NCI-H146 treated with DMSO at 0.1 percent for 48 hours (cell line): ENCODE data around the gene DOK3.

Experiments
- DNase-seq: peaks from one replicate; lab custom pipeline; 2025; ENCODE audit not compliant: unreplicated experiment; lab: John Stamatoyannopoulos, UW

DOK3 gene, protein sequence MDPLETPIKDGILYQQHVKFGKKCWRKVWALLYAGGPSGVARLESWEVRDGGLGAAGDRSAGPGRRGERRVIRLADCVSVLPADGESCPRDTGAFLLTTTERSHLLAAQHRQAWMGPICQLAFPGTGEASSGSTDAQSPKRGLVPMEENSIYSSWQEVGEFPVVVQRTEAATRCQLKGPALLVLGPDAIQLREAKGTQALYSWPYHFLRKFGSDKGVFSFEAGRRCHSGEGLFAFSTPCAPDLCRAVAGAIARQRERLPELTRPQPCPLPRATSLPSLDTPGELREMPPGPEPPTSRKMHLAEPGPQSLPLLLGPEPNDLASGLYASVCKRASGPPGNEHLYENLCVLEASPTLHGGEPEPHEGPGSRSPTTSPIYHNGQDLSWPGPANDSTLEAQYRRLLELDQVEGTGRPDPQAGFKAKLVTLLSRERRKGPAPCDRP

DNA sequence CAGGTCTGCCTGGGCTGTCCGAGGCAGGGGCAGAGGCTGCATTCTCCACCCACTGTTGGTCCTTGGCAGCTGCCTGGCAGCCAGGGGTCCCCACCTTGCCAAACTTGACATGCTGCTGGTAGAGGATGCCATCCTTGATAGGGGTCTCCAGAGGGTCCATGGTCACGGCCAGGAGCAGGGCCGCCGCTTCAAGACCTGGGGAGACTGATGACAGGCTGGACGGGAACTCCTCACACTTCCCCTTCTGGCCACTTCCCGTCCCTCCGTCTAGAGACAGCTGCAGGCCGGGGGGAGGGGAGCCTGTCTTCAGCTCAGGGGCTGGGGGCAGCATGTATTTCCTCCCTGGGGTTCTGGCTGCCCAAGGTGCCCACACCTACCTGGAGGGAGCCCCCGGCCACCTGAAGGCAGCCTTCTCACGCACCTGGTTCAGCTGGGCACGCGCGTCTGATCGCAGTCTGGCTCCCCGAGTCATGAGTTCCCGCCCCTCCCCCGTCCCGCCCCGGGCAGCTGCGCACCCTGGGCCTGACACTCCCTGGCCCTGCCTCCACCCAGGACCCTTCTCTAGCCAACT lies at the start of gene DOK3:
TSS of gene DOK3 (minus strand) at position 446 of the 571 bp plus-strand sequence. CDS start at position 160, 286 bp downstream.
- no peak for DNase-seq

DNA sequence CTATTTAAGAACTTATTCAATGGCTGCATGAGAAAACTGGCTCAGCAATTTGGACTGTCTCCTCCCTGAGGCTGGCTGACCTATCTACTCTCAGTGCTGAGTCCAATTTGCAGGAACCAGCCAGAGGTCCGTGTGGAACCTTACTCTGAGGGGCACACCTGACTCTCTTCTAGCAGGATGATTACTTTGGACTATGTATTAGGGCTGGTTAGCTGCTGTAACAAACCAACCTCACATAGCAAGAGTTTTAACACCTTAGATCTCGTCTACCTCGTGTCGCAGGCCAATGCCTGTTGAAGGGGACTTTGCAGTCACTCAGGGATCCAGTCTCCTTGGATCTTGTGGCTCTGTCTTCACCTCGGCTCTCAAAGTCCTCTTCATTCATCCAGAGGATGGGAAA lies 48.2 kb upstream of the DOK3 start:
- no peak for DNase-seq

DNA sequence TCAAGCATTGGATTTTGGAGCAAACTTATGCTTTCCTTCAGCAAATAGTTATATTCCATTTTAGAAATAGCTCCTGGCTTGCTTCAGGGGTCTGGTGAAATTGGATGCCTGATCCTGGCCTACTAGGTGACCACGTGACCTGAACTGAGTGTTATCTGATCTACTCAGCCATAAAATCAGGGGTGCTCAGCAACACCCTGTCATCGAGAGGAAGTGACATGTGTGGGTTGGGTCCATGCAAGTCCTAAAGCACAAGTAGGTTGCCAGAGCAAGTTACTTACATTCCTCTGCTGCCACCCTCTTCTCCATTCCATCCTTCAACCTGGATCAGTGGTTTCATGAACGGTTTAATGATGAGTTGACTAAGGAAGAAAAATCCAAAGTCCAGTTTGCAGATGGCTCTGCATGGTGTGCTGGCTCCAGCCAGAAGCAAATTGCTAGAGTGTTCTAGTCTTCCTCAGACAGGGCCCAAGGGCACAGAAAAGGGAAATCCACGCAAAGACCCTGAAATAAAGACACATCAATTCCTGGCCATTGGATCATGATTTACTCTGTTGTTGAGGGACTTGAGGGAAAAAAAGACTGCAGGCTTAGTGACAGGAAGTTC lies 47.5 kb upstream of the DOK3 start:
- DNase-seq, result no peak

DNA sequence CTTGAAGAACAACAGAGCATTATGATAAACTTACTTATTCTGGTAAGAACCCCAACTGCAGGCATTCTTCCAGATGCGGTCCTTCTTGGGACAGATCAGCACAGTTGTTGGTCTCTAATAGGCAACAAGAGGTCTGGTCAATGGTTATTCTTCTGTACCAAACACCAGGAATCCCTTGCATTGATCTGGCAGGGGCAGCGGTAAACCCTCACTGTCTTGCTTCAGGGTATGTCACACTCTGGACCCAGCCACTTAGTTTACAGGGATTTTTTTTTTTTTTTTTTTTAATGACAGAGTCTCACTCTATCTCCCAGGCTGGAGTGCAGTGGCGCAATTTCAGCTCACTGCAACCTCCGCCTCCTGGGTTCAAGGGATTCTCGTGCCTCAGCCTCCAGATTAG lies 46.0 kb upstream of the DOK3 start:
- no peak for DNase-seq

DNA sequence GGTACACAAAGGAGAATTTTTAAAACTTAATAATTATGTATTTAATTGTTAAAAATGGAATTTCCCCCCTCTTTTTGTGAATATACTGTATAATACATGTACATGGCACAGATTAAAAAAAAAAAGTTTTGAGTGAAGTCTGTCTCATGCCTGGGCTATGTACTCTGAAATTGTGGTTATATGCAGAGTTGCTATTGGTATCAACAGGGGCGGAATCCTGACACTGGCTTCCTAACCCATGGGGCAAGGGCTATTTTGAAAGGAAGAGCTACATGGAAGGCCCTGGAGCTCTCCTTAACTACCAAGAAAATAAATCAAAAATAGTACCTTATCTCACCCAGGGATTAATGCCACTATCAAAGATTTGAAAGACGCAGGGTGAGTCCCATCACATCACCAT lies 45.6 kb upstream of the DOK3 start:
- DNase-seq, result no peak

DNA sequence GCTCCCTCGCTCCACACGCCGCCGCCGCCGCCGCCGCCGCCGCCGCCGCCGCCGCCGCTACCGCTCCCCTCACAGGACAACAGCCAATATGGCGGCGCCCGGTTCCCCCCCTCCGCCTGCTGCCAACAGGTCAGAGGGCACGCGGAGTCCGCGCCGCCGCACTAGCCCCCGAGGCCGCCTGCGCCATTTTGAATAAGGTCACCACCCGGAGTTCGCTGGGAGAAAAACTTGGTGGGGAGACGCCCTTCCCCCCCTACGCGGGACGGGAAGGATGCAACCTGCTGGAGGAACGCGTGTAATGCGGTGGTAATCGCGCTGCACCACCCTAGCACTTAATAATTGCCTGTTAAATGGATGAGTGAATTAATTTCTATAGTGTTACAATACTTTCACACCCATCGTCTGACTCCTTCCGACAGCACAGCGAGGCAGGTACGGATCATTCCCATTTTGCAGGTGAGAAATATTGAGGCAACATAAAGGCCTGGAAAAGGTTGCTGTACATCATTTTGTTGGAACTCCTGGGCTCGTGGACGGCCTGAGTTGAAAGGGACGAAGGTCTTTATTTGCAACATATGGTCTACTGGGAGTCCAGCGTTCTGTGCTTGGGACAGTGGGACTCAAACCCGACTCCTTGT lies 45.0 kb upstream of the DOK3 start, which contains the start of gene FAM193B:
TSS of gene FAM193B (minus strand) at position 90 of the 638 bp plus-strand sequence. CDS start 105 bp downstream, outside the sequence.
- DNase-seq, result peak; percentile 63

DNA sequence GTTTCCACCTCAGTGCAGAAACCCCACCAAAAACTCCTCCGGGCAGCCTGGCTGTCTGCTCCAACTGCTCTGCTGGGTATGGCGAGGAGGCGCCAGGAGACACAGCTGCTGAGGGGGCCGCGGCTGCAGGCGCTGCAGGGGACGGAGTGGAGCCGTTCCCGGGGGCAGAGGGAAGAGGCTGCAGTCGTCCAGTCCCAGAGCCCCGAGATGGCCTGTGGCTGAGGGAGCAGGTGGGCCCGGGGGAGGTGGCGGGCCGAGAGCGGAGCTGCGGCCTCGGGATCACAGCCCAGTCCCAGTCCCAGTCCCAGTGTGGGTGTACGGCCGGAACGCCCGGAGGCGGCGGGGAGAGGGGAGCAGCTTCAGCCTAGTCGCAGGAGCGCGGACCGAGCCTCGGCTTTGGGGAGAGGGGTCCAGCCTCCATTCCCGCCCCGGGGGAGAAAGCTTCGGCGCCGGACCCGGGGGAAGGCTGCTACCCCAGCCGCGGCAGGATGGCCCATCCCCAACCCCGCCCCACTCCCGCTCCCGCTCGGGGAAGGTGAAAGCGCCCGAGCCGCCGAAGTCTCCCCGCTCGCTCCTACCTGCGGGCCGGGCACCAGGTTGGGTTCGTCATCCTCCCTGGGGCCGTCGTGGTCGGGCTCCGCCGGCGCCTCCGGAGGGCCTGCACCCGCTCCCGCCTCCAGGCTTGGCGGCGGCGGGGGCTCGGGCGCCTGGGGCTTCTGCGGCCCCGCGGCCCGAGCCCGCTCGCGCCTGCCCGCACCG lies 44.2 kb upstream of the DOK3 start:
- no peak for DNase-seq

DNA sequence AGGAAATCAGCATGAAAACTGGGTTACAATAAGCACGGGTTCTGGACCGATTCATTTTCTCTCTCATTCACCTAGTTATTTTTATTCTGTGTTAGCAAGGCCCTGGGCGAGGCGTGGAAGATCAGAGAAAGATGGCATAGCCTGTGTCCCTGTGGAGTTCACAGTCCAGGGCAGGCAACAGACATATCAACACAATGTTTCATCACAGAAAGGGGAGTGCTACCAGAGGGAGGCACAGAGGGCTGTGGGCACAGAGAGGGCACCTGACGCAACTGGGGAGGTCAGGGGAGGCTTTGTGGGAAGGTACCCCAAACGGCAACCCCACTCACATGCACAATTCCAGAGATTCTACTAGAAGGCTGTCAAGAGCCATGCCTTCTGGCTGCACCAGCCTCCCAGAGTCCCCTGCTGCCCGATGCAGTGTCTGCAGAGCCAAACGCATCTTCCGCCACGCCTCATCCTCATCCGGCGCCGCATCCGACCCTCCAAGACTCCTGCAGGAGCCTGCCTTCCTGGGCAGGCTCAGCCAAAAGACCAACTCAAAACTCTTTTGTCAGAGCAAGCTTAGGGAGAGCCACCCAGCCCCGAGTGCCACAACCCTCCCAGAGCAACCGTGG lies 43.3 kb upstream of the DOK3 start:
- DNase-seq, result no peak

DNA sequence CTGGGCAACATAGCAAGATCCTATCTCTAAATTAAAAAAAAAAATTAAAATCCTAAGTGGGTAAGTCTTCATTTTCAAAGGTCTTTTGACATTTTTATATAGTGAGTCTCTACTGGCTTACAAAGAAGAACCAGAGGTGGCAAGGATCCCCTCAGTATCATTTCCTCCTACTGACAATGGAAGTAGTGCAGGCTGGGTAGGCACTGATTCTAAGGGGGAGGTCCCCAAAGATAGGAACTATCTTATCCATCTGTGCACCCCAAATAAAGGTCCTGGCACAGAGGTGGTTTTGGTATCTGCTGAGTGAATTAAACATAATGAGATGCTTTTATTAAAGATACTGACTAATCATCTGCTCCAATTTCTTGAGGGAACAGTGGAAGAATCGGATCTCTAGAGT lies 40.5 kb upstream of the DOK3 start:
- DNase-seq, result no peak

DNA sequence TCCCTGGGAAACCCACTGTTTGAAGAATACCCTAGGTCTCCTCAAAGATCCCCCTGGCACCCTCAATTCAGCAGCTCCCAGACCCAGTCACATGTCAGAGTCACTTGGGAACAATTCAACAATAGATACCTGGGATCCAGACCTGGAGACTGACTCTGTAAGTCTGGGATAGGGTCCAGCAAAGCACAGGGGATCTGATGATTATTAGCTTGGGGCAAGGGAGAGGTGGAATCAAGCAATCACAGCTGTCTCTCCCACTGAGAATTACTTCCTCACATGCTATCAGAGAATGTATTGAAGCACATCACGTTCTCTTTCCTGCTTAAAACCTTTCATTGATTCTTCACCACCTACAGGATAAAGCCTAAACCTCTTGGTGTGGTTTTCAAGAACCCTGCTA lies 38.9 kb upstream of the DOK3 start:
- DNase-seq, result no peak

DNA sequence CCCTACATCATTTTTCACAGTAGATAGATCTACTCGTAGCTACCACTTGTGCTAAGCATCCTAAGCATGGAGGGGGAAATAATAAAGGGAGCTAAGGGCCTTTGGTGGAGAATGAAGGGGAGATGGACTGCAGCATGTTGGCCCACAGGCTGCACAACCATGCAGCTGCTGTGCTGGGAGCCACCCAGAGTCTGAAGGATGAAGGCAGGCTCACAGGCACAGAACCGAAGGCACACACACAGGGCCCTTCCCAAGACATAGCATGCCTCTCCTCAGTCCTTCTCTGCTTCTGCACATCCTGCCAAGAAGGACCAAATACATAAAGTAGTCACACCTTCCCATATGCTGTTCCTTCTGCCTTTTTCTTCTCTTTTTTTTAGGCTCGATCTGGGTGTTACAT lies 38.1 kb upstream of the DOK3 start:
- DNase-seq, result no peak

DNA sequence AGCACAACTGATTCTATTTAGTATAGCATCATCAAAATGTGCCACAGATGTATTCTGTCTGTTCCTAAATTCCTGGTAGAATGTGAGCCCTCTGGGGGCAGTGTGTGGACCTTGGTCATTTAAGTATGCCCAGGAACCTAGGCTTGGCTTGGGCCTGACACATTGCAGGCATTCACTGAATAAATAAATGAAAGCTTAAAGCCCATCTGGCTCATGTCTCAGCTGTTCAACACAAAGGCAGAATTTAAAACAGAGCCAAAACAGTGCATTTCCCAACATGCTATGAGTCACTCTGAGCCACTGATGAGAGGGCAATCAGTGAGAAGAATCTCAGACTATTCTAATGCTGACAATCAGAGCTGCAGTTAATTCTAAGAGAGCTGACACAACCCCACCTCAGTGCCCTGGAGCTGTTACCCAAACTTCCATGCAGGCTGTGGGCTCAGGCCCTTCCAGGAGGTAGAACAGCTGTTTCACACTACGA lies 36.7 kb upstream of the DOK3 start:
- DNase-seq, result no peak

DNA sequence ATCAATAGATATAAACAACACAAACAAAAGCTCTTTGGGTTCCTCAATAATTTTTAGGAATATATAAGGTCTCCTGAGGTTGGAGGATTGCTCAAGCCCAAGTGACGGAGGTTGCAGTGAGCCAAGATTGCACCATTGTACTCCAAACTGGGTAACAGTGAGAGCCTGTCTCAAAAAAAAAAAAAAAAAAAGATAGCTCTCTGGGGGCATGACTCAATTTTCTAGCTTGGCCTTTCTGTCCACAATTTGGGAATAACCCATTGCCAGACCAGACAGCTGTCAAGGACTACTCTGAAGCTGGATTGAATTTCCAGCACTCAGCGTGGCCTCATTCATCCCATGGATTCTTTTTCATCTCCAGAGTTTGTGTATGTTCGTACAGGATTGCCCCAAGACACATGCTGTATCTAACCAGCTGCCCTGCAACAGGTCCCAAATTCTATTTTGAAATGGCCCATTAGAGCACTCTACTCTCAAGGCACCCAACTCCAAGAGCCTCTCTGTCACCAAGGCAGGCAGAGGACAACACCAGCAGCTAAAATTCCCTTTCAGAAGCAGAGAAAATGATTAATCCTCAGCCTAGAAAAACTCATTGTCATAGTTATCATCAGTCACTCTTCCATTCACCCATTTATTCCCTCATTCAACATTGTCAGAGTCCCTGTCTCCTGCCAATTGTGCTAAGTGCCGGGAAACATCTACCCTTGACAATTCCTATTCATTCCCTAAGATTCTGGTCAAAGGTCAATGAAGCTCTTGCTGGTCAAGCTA lies 36.0 kb upstream of the DOK3 start:
- DNase-seq, result no peak

DNA sequence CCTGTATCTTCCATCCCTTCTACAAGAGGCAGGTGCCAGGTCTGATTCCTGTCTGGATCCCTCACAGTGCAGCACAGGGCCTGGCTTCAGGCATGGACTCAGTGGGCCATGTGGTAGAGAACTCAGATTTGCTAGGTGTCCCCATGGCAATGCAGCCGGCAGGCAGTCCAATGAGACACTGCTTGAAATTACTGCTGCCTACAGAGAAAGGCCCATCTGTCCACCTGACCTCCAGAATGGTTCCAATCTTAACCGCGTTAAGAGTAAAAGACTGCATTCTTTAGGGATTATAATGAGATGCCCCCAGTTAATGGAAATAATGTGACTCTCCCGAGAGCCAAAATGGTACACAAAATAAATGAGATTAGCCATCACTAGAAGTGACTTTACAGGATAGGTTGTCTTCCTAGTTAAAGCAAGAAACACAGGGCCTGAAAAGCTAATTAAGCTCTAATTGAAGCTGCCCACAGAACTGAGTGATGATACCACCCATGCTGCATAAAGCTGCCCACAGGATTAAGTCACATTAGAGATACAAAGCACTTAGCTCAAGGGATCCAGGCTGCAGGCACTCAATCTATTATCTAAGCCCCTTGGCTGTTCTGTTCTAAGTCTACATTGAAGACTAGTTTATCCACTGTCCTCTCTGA lies 33.3 kb upstream of the DOK3 start:
- DNase-seq, result no peak

DNA sequence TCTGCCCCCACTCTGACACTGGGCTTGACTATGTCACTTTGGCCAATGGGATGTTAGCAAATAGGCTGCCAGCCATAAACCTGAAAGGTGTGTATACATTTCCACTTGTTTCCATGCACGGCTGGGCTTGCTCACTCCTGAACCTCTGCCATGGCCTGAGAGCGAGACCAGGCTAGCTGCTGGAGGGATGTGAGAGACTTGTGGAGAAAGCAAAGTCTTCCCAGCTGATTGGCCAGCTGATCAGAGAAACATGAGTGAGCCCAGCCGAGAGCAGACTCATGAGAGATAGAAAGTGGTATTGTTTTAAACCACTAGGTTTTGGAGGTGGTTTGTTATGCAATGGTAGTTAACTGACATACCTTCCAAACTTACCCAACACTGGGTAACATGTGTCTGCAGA lies 30.8 kb upstream of the DOK3 start:
- no peak for DNase-seq

DNA sequence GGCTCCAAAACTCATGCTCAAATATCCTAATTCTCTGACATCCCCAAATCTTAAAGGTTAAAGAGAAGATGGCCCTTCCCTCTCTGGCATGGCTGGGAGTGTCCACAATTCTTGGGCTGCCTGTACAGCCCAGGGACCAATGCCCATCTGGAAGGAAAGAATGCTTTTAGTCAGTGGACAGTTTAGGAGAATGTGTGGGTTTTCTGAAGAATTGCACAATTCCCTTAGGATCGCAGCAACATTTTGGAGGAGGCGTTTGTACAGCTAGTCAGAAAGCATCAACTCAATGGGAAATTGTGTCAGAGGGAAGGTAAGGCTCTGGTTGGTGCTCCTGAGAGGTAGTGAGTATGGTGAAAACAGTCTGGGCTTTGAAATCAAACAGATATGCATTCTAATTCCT lies 29.8 kb upstream of the DOK3 start:
- DNase-seq, result no peak

DNA sequence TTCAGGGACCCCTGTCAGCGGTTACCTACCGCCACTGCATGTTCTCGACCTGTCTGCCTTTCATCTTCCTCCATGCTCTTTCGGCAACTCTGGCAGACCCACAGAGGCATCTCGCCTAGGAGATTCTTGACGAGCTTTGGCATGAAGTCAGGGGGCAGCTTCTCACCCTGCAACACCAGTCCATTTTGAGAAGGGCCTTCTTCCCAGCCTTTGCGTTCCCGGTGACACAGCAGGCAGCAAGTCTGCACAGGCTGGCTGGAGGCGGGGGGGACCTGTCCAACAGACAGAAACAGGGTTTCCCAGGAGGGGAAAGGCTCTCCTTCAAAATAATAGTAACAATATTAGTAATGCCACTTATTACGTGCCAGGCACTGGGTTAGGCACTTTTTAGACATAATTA lies 29.2 kb upstream of the DOK3 start:
- no peak for DNase-seq

DNA sequence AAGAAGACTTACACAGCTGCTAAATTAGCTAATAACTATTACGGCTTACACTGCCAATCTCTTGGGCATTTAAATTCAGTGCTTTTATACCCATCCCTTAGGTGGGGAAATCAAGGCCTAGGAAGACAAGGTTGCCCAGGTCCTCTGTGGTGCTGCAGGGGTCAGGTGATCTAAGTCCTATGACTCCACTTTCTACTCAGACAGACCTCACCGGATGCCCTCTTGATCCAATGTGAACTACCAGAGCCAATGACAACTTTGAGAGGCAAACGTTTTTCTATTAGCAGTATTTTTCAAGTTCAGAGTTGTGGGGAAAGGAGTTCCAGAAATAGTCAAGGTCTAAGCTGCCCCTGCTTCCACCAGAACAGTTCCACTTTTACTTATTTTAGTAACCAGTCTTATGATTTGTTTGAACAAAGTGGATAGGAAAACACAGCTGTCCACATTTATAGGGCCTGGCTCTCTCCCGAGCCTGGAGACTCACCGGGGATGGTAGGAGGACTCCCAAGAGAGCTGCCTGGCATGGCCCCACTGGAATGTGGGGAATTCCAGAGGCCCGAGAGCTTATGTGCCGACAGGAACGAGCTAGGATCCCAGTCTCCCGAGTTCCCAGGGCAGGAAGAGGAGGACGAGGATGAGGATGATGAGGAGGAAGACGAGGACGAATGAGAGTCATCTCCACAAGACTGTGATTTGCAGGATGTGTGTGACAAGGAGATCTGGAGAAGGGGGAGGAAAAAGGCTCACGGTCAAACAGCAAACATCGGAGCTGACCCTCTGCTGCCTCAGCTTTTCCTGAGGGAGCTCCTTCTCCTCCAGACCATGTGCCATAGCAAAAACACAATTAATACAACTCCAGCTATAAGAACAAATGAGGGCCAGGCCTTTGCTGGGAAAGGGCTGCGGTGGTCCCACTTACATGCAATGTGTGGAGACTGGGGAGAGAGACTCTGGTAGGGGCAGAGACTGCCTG lies 28.0 kb upstream of the DOK3 start:
- no peak for DNase-seq
